Liver (tissue), 9 donors: Measurements from ENCODE around the gene SPACA9. TPM values are rescaled to one million over a fixed set of nuclear protein-coding genes. Genes with fewer than 3 reads are reported as not detected.

Experiments used
- DNase-seq: peaks from one replicate; pipeline ENCODE4 v3.0.0-alpha.2; 2017; ENCODE audit warnings: low spot score
- H3K27ac ChIP-seq, 2 donors: one replicate each; pipeline ENCODE4 v1.7.0; 2013; ENCODE audit warnings: inconsistent platforms in 2 of 2, low read length in 2 of 2, control low read depth in 1 of 2, low read depth in 1 of 2, mild to moderate bottlenecking in 1 of 2
- H3K27me3 ChIP-seq, 4 donors: one replicate each; pipeline versions ENCODE4 v1.6.1 to v1.7.0; 2013; ENCODE audit warnings: low read length in 3 of 4, inconsistent platforms in 1 of 4, mild to moderate bottlenecking in 1 of 4, moderate library complexity in 1 of 4; ENCODE audit not compliant: control insufficient read depth in 4 of 4, insufficient read depth in 4 of 4
- H3K36me3 ChIP-seq, 4 donors: one replicate each; pipeline versions ENCODE4 v1.6.1 to v1.7.0; 2013; ENCODE audit warnings: low read length in 3 of 4, mild to moderate bottlenecking in 3 of 4, low read depth in 1 of 4, moderate library complexity in 1 of 4; ENCODE audit not compliant: control insufficient read depth in 4 of 4, insufficient read depth in 3 of 4
- H3K4me1 ChIP-seq, 4 donors: one replicate each; pipeline versions ENCODE4 v1.6.1 to v1.7.0; 2013; ENCODE audit warnings: low read length in 3 of 4, mild to moderate bottlenecking in 3 of 4, moderate library complexity in 1 of 4; ENCODE audit not compliant: control insufficient read depth in 4 of 4, insufficient read depth in 4 of 4
- H3K4me3 ChIP-seq, 3 donors: one replicate each; pipeline versions ENCODE4 v1.6.1 to v1.7.0; 2013; ENCODE audit warnings: low read length in 3 of 3, control low read depth in 1 of 3, low read depth in 1 of 3, mild to moderate bottlenecking in 1 of 3
- H3K9ac ChIP-seq, 2 donors: one replicate each; pipeline ENCODE4 v1.7.0; 2013; ENCODE audit warnings: low read length in 2 of 2, mild to moderate bottlenecking in 2 of 2, moderate library complexity in 2 of 2, control low read depth in 1 of 2, low read depth in 1 of 2
- H3K9me3 ChIP-seq, 4 donors: one replicate each; pipeline versions ENCODE4 v1.6.1 to v1.7.0; 2013; ENCODE audit warnings: low read length in 3 of 4; ENCODE audit not compliant: control insufficient read depth in 4 of 4
- ATF3 ChIP-seq: IDR thresholded peaks from 2 replicates; pipeline ENCODE4 v1.6.1; 2016; ENCODE audit warnings: antibody characterized with exemption
- CTCF ChIP-seq: fragments of 150-350 bp; IDR thresholded peaks from 2 replicates; pipeline ENCODE4 v1.5.1; 2017; ENCODE audit warnings: improper control_type of control experiment, low read depth, low read length; ENCODE audit not compliant: missing input control
- FOXA1 ChIP-seq: IDR thresholded peaks from 2 replicates; pipeline ENCODE4 v1.6.1; 2016; ENCODE audit warnings: antibody characterized with exemption
- FOXA2 ChIP-seq: IDR thresholded peaks from 2 replicates; pipeline ENCODE4 v1.6.1; 2016; ENCODE audit warnings: antibody characterized with exemption
- GABPA ChIP-seq, 2 donors: IDR thresholded peaks in 1 of 2; conservative IDR thresholded peaks in 1 of 2; 2 replicates each; pipeline ENCODE4 v1.6.1; 2016; ENCODE audit warnings: antibody characterized with exemption in 2 of 2, mild to moderate bottlenecking in 1 of 2, moderate library complexity in 1 of 2
- HNF4A ChIP-seq, 2 donors: conservative IDR thresholded peaks; 2 replicates each; pipeline ENCODE4 v1.6.1; 2016; ENCODE audit warnings: antibody characterized with exemption in 2 of 2, mild to moderate bottlenecking in 2 of 2
- HNF4G ChIP-seq: IDR thresholded peaks from 2 replicates; pipeline ENCODE4 v1.6.1; 2016; ENCODE audit warnings: antibody characterized with exemption
- JUND ChIP-seq, 2 donors: IDR thresholded peaks; 2 replicates each; pipeline ENCODE4 v1.6.1; 2016; ENCODE audit warnings: antibody characterized with exemption in 2 of 2
- RAD21 ChIP-seq, 2 donors: IDR thresholded peaks; 2 replicates each; pipeline ENCODE4 v1.6.1; 2016; ENCODE audit warnings: antibody characterized with exemption in 2 of 2, mild to moderate bottlenecking in 2 of 2
- RXRA ChIP-seq, 2 donors: IDR thresholded peaks; 2 replicates each; pipeline ENCODE4 v1.6.1; 2017 to 2018; ENCODE audit warnings: antibody characterized with exemption in 2 of 2, mild to moderate bottlenecking in 1 of 2
- SP1 ChIP-seq: IDR thresholded peaks from 2 replicates; pipeline ENCODE4 v1.6.1; 2018; ENCODE audit warnings: antibody characterized with exemption, mild to moderate bottlenecking
- YY1 ChIP-seq: IDR thresholded peaks from 2 replicates; pipeline ENCODE4 v1.6.1; 2016; ENCODE audit warnings: antibody characterized with exemption, mild to moderate bottlenecking
- ZBTB33 ChIP-seq: IDR thresholded peaks from 2 replicates; pipeline ENCODE4 v1.6.1; 2016; ENCODE audit warnings: antibody characterized with exemption
- WGBS: extraction: QIAGEN DNeasy Blood & Tissue Kit; methylation state at CpG from one replicate; pipeline ENCODE4 v1.1.7; 2013; 5-methylcytosine and 5-hydroxymethylcytosine counted together
- polyA plus RNA-seq, 2 donors: library from polyadenylated mRNA; stranded (reverse) in 1 of 2; unstranded in 1 of 2; fragments of 200-250 nt in 1 of 2; fragments of >200 nt in 1 of 2; fragmentation: Nextera tagmentation in 1 of 2; extraction: Ambion mirVana in 1 of 2; gene quantifications; one replicate each; pipeline versions ENCODE4 v1.2.1 to v1.2.3, GENCODE V29; 2013 to 2015
- total RNA-seq, 2 donors: library from RNA; depleted of rRNA; stranded (reverse); fragments of >200 nt; gene quantifications; one replicate each; pipeline ENCODE4 v1.2.3, GENCODE V29; 2014
- TF ChIP-seq, protein P1 (sequence below): IDR thresholded peaks from 2 replicates; pipeline ENCODE4 v1.6.1; 2016; ENCODE audit warnings: antibody characterized with exemption, mild to moderate bottlenecking
- TF ChIP-seq, protein P2 (sequence below): IDR thresholded peaks from 2 replicates; pipeline ENCODE4 v1.6.1; 2016; ENCODE audit warnings: antibody characterized with exemption
- donor health status: healthy.
- donor health status: healthy.
- donor health status: healthy.
- donor health status: healthy.
- donor health status: healthy.

SPACA9 gene
- total and polyA plus RNA-seq, 4 donors, result 0.67 to 1.3 (median 0.98) TPM

DNA sequence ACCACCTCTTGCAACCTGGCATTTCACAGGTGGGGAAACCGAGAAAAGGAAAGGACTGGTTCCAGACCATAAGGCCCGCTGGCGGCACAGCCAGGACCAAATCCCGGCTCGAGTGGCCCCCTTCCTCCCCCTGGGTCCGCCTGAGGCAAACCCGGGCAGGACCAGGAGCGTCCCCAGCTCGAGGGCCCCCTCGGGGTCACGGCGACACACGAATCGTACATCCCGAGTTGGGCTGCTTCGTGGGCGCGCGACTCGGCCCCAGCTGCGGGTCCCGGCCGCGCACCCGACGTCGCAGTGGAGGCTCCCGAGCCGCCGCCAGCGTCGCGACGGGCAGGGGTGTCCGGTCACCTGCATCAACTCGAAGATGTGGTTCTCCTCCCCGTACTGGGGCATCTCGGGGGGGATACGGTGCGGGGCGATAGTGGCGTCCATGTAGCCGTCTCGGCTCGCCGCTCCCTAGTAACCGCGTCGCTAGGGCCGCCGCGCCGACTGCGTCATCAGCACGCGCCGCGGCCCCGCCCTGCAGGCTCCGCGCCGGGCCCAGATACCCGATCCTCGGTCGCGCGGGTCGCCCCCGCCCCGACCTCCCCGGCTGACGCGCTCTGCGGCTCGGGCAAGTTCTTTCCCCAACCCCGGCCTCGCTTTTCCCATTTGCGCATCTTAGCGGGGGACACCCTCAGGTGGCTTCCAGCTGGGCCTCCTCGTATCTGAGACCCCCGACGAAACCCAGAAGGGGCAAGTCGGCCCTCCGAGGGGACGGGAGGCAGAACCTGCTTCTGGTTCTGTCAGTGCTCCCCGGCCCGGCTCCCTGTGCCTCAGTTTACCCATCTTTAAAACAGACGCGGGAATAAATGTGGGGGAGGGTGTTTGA is 639 bp upstream of the SPACA9 start, which contains the start of gene AK8:
Gene AK8 (minus strand): TSS at position 461 of the 871 bp plus-strand sequence. CDS start 29 bp downstream, at position 432.
- no peaks in the 10 kb centered on the region for H3K27me3 ChIP-seq
- H3K9ac ChIP-seq, result peak within 1 kb of the TSS; percentile 50 to 68
- peaks cover 0 to 13% (median 2%) of the 10 kb centered on the region in 4 donors for H3K4me1 ChIP-seq
- WGBS, result 2% methylated on average over 89 of the region's 89 CpGs
- H3K36me3 ChIP-seq, result no peaks in the 10 kb centered on the region
- no peak for TF ChIP-seq JUND (IDR thresholded peaks at IDR 0.05)
- no peak for TF ChIP-seq HNF4G
- no peak for TF ChIP-seq GABPA (IDR thresholded peaks at IDR 0.05 in 1 of 2, conservative IDR thresholded peaks at IDR 0.05 in 1 of 2)
- TF ChIP-seq, protein P1, sequence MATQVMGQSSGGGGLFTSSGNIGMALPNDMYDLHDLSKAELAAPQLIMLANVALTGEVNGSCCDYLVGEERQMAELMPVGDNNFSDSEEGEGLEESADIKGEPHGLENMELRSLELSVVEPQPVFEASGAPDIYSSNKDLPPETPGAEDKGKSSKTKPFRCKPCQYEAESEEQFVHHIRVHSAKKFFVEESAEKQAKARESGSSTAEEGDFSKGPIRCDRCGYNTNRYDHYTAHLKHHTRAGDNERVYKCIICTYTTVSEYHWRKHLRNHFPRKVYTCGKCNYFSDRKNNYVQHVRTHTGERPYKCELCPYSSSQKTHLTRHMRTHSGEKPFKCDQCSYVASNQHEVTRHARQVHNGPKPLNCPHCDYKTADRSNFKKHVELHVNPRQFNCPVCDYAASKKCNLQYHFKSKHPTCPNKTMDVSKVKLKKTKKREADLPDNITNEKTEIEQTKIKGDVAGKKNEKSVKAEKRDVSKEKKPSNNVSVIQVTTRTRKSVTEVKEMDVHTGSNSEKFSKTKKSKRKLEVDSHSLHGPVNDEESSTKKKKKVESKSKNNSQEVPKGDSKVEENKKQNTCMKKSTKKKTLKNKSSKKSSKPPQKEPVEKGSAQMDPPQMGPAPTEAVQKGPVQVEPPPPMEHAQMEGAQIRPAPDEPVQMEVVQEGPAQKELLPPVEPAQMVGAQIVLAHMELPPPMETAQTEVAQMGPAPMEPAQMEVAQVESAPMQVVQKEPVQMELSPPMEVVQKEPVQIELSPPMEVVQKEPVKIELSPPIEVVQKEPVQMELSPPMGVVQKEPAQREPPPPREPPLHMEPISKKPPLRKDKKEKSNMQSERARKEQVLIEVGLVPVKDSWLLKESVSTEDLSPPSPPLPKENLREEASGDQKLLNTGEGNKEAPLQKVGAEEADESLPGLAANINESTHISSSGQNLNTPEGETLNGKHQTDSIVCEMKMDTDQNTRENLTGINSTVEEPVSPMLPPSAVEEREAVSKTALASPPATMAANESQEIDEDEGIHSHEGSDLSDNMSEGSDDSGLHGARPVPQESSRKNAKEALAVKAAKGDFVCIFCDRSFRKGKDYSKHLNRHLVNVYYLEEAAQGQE, result no peak
- no peak for TF ChIP-seq RXRA (IDR thresholded peaks at IDR 0.05)
- TF ChIP-seq FOXA2, result no peak
- TF ChIP-seq YY1, result no peak
- no peak for TF ChIP-seq HNF4A (conservative IDR thresholded peaks at IDR 0.05)
- TF ChIP-seq CTCF, result no peak
- no peak for TF ChIP-seq FOXA1
- H3K9me3 ChIP-seq, result no peaks in the 10 kb centered on the region
- H3K27ac ChIP-seq, result peak within 1 kb of the TSS; percentile 36 to 39
- peak within 1 kb of the TSS; percentile 78 to 88 (median 85) for H3K4me3 ChIP-seq
- DNase-seq, result peak; percentile 83

GRCh38 chr9:132879457-132880323 is 992 bp downstream of the SPACA9 start:
- WGBS, result 90% methylated on average over 6 of the region's 6 CpGs
- Histone ChIP-seq H3K27me3 (no peaks in the 10 kb centered on the region), H3K9me3 (no peaks in the 10 kb centered on the region), H3K4me1 (peaks cover 0 to 13% (median 2%) of the 10 kb centered on the region in 4 donors), H3K4me3 (no peak overlapping the region), H3K36me3 (no peaks in the 10 kb centered on the region), H3K27ac (no peak overlapping the region), H3K9ac (no peak overlapping the region)
- no peak for DNase-seq
- TF ChIP-seq, protein P2, sequence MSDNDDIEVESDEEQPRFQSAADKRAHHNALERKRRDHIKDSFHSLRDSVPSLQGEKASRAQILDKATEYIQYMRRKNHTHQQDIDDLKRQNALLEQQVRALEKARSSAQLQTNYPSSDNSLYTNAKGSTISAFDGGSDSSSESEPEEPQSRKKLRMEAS, result no peak
- TF ChIP-seq RXRA (IDR thresholded peaks at IDR 0.05) (no peak), SP1 (no peak), FOXA1 (no peak), FOXA2 (no peak), GABPA (IDR thresholded peaks at IDR 0.05 in 1 of 2, conservative IDR thresholded peaks at IDR 0.05 in 1 of 2) (no peak), HNF4A (conservative IDR thresholded peaks at IDR 0.05) (no peak), ZBTB33 (no peak), ATF3 (no peak), RAD21 (IDR thresholded peaks at IDR 0.05) (no peak), HNF4G (no peak)
- TF ChIP-seq, protein P1, result no peak
